ENCODE data around the gene CENPH.

Gene CENPH

DNA sequence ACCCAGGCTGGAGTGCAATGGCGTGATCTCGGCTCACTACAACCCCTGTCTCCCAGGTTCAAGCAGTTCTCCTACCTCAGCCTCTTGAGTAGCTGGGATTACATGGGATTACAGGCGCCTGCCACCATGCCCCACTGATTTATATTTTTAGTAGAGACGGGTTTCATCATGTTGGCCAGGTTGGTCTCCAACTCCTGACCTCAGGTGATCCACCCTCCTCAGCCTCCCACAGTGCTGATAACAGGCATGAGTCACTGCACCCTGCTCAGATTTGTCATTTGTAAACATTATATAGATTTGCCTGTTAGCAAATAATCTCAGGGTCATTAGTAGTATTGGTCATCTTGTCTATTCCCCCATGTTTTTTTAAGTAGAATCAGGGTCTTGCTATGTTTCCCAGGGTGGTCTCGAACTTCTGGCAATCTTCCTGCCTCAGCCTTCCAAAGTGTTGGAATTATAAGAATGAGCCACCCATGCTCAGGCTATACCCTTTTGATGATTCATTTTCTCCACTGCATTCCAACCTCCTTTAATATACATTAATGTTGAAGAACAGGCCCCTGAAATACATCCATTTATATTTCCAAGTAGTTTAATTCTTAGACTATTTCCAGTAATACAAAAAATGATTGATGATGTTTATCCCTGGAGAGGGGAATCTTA, 17.3 kb downstream of the CENPH start:
- DNase-seq (ENCODE audit: low spot score) = no peak

GRCh38 chr5:69209602-69210001, 20.2 kb downstream of the CENPH start:
- Histone ChIP-seq H3K9ac (ENCODE audit: low read depth, low read length, poor library complexity) (no peak overlapping the region), H3K27ac (replicated peaks; ENCODE audit: low read length) (no peak overlapping the region), H3K79me1 (ENCODE audit: low read depth, low read length) (no peaks in the 10 kb centered on the region), H4K8ac (ENCODE audit: low read depth, low read length) (no peak overlapping the region), H3K4me2 (ENCODE audit: insufficient read depth, low read length, poor library complexity, severe bottlenecking) (no peak overlapping the region), H2AK5ac (ENCODE audit: low read depth, low read length) (no peak overlapping the region), H2BK120ac (ENCODE audit: low read depth, low read length) (no peak overlapping the region), H3K27me3 (ENCODE audit: control insufficient read depth in 3 of 3, insufficient read depth in 3 of 3, low read depth in 1 of 3, low read length in 3 of 3) (no peaks in the 10 kb centered on the region), H2BK15ac (ENCODE audit: low read length) (no peak overlapping the region), H3K18ac (ENCODE audit: low read length) (no peak overlapping the region), H2BK12ac (ENCODE audit: low read length) (no peak overlapping the region), H3K36me3 (replicated peaks in 1 of 2; ENCODE audit: control insufficient read depth in 2 of 2, insufficient read depth in 2 of 2, low read length in 2 of 2) (peaks cover 17 to 80% of the 10 kb centered on the region in 2 donors), H3K9me3 (replicated peaks in 1 of 2; ENCODE audit: control insufficient read depth in 2 of 2, insufficient read depth in 1 of 2, low read depth in 1 of 2, low read length in 2 of 2) (no peaks in the 10 kb centered on the region), H3K4me3 (ENCODE audit: low read length in 2 of 2) (no peak overlapping the region), H3K4ac (ENCODE audit: low read length) (no peak overlapping the region), H3K23ac (ENCODE audit: low read depth, low read length, poor library complexity) (no peak overlapping the region), H2AFZ (ENCODE audit: low read length) (no peak overlapping the region), H4K91ac (ENCODE audit: low read depth, low read length, poor library complexity) (no peak overlapping the region), H2BK5ac (ENCODE audit: low read length) (no peak overlapping the region), H3K4me1 (ENCODE audit: control insufficient read depth in 2 of 2, insufficient read depth in 1 of 2, low read depth in 1 of 2, low read length in 2 of 2) (no peaks in the 10 kb centered on the region), H3K14ac (ENCODE audit: low read length) (no peak overlapping the region)
- no CpG with 5 or more reads among the region's 2 CpGs for WGBS, 2 donors (ENCODE audit: extremely low coverage in 2 of 2, insufficient read length in 2 of 2, insufficient replicate concordance in 1 of 2)
- no peak for DNase-seq (ENCODE audit: low spot score)

More for the DNA sequence above, 17.3 kb downstream of the CENPH start:
- H3K4me2 ChIP-seq (ENCODE audit: insufficient read depth, low read length, poor library complexity, severe bottlenecking) = no peak overlapping the region
- no peak overlapping the region for H4K8ac ChIP-seq (ENCODE audit: low read depth, low read length)
- H3K4me1 ChIP-seq (ENCODE audit: control insufficient read depth in 2 of 2, insufficient read depth in 1 of 2, low read depth in 1 of 2, low read length in 2 of 2) = no peaks in the 10 kb centered on the region
- no peak overlapping the region for H2BK12ac ChIP-seq (ENCODE audit: low read length)
- WGBS, 2 donors (ENCODE audit: extremely low coverage in 2 of 2, insufficient read length in 2 of 2, insufficient replicate concordance in 1 of 2) = no CpG with 5 or more reads among the region's 5 CpGs
- H3K18ac ChIP-seq (ENCODE audit: low read length) = no peak overlapping the region
- no peak overlapping the region for H2BK120ac ChIP-seq (ENCODE audit: low read depth, low read length)
- H3K9ac ChIP-seq (ENCODE audit: low read depth, low read length, poor library complexity) = no peak overlapping the region
- no peak overlapping the region for H3K23ac ChIP-seq (ENCODE audit: low read depth, low read length, poor library complexity)
- no peak overlapping the region for H3K4ac ChIP-seq (ENCODE audit: low read length)
- H3K4me3 ChIP-seq (ENCODE audit: low read length in 2 of 2) = no peak overlapping the region
- H3K14ac ChIP-seq (ENCODE audit: low read length) = no peak overlapping the region
- H2BK5ac ChIP-seq (ENCODE audit: low read length) = no peak overlapping the region
- no peak overlapping the region for H4K91ac ChIP-seq (ENCODE audit: low read depth, low read length, poor library complexity)
- H3K27ac ChIP-seq (replicated peaks; ENCODE audit: low read length) = no peak overlapping the region
- no peak overlapping the region for H2BK15ac ChIP-seq (ENCODE audit: low read length)
- no peaks in the 10 kb centered on the region for H3K27me3 ChIP-seq (ENCODE audit: control insufficient read depth in 3 of 3, insufficient read depth in 3 of 3, low read depth in 1 of 3, low read length in 3 of 3)
- no peak overlapping the region for H2AFZ ChIP-seq (ENCODE audit: low read length)
- no peaks in the 10 kb centered on the region for H3K79me1 ChIP-seq (ENCODE audit: low read depth, low read length)
- no peak overlapping the region for H2AK5ac ChIP-seq (ENCODE audit: low read depth, low read length)
- no peaks in the 10 kb centered on the region for H3K9me3 ChIP-seq (replicated peaks in 1 of 2; ENCODE audit: control insufficient read depth in 2 of 2, insufficient read depth in 1 of 2, low read depth in 1 of 2, low read length in 2 of 2)
- peaks cover 17 to 90% of the 10 kb centered on the region in 2 donors for H3K36me3 ChIP-seq (replicated peaks in 1 of 2; ENCODE audit: control insufficient read depth in 2 of 2, insufficient read depth in 2 of 2, low read length in 2 of 2)

GRCh38 chr5:69211200-69211599, 21.8 kb downstream of the CENPH start:
- no peak overlapping the region for H4K8ac ChIP-seq (ENCODE audit: low read depth, low read length)
- H3K4me2 ChIP-seq (ENCODE audit: insufficient read depth, low read length, poor library complexity, severe bottlenecking) = no peak overlapping the region
- no peak overlapping the region for H2BK120ac ChIP-seq (ENCODE audit: low read depth, low read length)
- H2BK5ac ChIP-seq (ENCODE audit: low read length) = no peak overlapping the region
- no peak overlapping the region for H3K4me3 ChIP-seq (ENCODE audit: low read length in 2 of 2)
- no peak for DNase-seq (ENCODE audit: low spot score)
- peaks cover 15 to 72% of the 10 kb centered on the region in 2 donors for H3K36me3 ChIP-seq (replicated peaks in 1 of 2; ENCODE audit: control insufficient read depth in 2 of 2, insufficient read depth in 2 of 2, low read length in 2 of 2)
- H3K9me3 ChIP-seq (replicated peaks in 1 of 2; ENCODE audit: control insufficient read depth in 2 of 2, insufficient read depth in 1 of 2, low read depth in 1 of 2, low read length in 2 of 2) = no peaks in the 10 kb centered on the region
- H3K23ac ChIP-seq (ENCODE audit: low read depth, low read length, poor library complexity) = no peak overlapping the region
- H2BK15ac ChIP-seq (ENCODE audit: low read length) = no peak overlapping the region
- H2AK5ac ChIP-seq (ENCODE audit: low read depth, low read length) = no peak overlapping the region
- H3K4ac ChIP-seq (ENCODE audit: low read length) = no peak overlapping the region
- H2AFZ ChIP-seq (ENCODE audit: low read length) = no peak overlapping the region
- no peak overlapping the region for H3K9ac ChIP-seq (ENCODE audit: low read depth, low read length, poor library complexity)
- H3K79me1 ChIP-seq (ENCODE audit: low read depth, low read length) = no peaks in the 10 kb centered on the region
- H3K27me3 ChIP-seq (ENCODE audit: control insufficient read depth in 3 of 3, insufficient read depth in 3 of 3, low read depth in 1 of 3, low read length in 3 of 3) = no peaks in the 10 kb centered on the region
- no peak overlapping the region for H3K14ac ChIP-seq (ENCODE audit: low read length)
- no peaks in the 10 kb centered on the region for H3K4me1 ChIP-seq (ENCODE audit: control insufficient read depth in 2 of 2, insufficient read depth in 1 of 2, low read depth in 1 of 2, low read length in 2 of 2)
- no CpG with 5 or more reads among the region's 2 CpGs for WGBS, 2 donors (ENCODE audit: extremely low coverage in 2 of 2, insufficient read length in 2 of 2, insufficient replicate concordance in 1 of 2)
- no peak overlapping the region for H3K27ac ChIP-seq (replicated peaks; ENCODE audit: low read length)
- H4K91ac ChIP-seq (ENCODE audit: low read depth, low read length, poor library complexity) = no peak overlapping the region
- no peak overlapping the region for H3K18ac ChIP-seq (ENCODE audit: low read length)
- H2BK12ac ChIP-seq (ENCODE audit: low read length) = no peak overlapping the region

DNA sequence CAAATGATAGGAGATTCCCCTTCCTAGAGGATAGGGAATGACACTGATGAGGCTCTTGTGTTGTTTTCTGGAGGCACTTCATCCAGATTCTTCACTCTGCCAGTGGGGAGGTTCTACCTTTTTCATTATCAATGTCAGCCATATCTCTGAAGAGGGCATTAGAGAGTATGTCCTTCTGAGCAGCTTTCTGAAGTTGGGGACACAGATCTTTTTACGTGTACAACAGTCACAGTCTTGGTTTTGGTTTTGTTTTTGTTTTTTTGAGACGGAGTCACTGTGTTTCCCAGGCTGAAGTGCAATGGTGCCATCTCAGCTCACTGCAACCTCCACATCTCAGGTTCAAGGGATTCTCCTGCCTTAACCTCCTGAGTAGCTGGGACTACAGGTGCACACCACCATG, 22.6 kb downstream of the CENPH start:
- no peak overlapping the region for H3K4me2 ChIP-seq (ENCODE audit: insufficient read depth, low read length, poor library complexity, severe bottlenecking)
- H3K9ac ChIP-seq (ENCODE audit: low read depth, low read length, poor library complexity) = no peak overlapping the region
- H3K4ac ChIP-seq (ENCODE audit: low read length) = no peak overlapping the region

More for the DNA sequence above, 22.6 kb downstream of the CENPH start:
- no peak overlapping the region for H2AK5ac ChIP-seq (ENCODE audit: low read depth, low read length)
- H3K23ac ChIP-seq (ENCODE audit: low read depth, low read length, poor library complexity) = no peak overlapping the region
- no peak overlapping the region for H2BK12ac ChIP-seq (ENCODE audit: low read length)
- no peaks in the 10 kb centered on the region for H3K79me1 ChIP-seq (ENCODE audit: low read depth, low read length)
- H2AFZ ChIP-seq (ENCODE audit: low read length) = no peak overlapping the region
- no peak overlapping the region for H4K8ac ChIP-seq (ENCODE audit: low read depth, low read length)
- H4K91ac ChIP-seq (ENCODE audit: low read depth, low read length, poor library complexity) = no peak overlapping the region
- no peak for DNase-seq (ENCODE audit: low spot score)
- H3K36me3 ChIP-seq (replicated peaks in 1 of 2; ENCODE audit: control insufficient read depth in 2 of 2, insufficient read depth in 2 of 2, low read length in 2 of 2) = peaks cover 15 to 64% of the 10 kb centered on the region in 2 donors
- H2BK15ac ChIP-seq (ENCODE audit: low read length) = no peak overlapping the region
- no CpG with 5 or more reads among the region's 2 CpGs for WGBS, 2 donors (ENCODE audit: extremely low coverage in 2 of 2, insufficient read length in 2 of 2, insufficient replicate concordance in 1 of 2)
- H3K4me1 ChIP-seq (ENCODE audit: control insufficient read depth in 2 of 2, insufficient read depth in 1 of 2, low read depth in 1 of 2, low read length in 2 of 2) = no peaks in the 10 kb centered on the region
- H3K9me3 ChIP-seq (replicated peaks in 1 of 2; ENCODE audit: control insufficient read depth in 2 of 2, insufficient read depth in 1 of 2, low read depth in 1 of 2, low read length in 2 of 2) = no peaks in the 10 kb centered on the region
- no peak overlapping the region for H3K14ac ChIP-seq (ENCODE audit: low read length)
- H3K4me3 ChIP-seq (ENCODE audit: low read length in 2 of 2) = no peak overlapping the region
- no peak overlapping the region for H3K27ac ChIP-seq (replicated peaks; ENCODE audit: low read length)
- H2BK120ac ChIP-seq (ENCODE audit: low read depth, low read length) = no peak overlapping the region
- no peaks in the 10 kb centered on the region for H3K27me3 ChIP-seq (ENCODE audit: control insufficient read depth in 3 of 3, insufficient read depth in 3 of 3, low read depth in 1 of 3, low read length in 3 of 3)
- no peak overlapping the region for H2BK5ac ChIP-seq (ENCODE audit: low read length)
- H3K18ac ChIP-seq (ENCODE audit: low read length) = no peak overlapping the region

Measured in neuronal stem cell (in vitro differentiated cells).